Gastrocnemius medialis (tissue), 4 donors: ENCODE results near the gene NCAPG2.

Experiments
- POLR2A ChIP-seq, 2 donors: fragments of 450-650 bp; IDR thresholded peaks; one replicate each; pipeline ENCODE4 v1.6.1; 2017; ENCODE audit warnings: antibody characterized with exemption in 2 of 2, mild to moderate bottlenecking in 2 of 2, moderate library complexity in 2 of 2
- TF ChIP-seq, protein P1 (sequence below), 5 experiments: fragments of 450-650 bp in 3 of 5; fragments of 200-600 bp in 2 of 5; sonication (generic) in 2 of 5; IDR thresholded peaks in 4 of 5; conservative IDR thresholded peaks in 1 of 5; 1 replicate in 4 of 5; 2 replicates in 1 of 5; pipeline ENCODE4 v1.5.1; 2016 to 2019; ENCODE audit warnings: antibody characterized with exemption in 5 of 5, mild to moderate bottlenecking in 3 of 5, moderate library complexity in 3 of 5

DNA sequence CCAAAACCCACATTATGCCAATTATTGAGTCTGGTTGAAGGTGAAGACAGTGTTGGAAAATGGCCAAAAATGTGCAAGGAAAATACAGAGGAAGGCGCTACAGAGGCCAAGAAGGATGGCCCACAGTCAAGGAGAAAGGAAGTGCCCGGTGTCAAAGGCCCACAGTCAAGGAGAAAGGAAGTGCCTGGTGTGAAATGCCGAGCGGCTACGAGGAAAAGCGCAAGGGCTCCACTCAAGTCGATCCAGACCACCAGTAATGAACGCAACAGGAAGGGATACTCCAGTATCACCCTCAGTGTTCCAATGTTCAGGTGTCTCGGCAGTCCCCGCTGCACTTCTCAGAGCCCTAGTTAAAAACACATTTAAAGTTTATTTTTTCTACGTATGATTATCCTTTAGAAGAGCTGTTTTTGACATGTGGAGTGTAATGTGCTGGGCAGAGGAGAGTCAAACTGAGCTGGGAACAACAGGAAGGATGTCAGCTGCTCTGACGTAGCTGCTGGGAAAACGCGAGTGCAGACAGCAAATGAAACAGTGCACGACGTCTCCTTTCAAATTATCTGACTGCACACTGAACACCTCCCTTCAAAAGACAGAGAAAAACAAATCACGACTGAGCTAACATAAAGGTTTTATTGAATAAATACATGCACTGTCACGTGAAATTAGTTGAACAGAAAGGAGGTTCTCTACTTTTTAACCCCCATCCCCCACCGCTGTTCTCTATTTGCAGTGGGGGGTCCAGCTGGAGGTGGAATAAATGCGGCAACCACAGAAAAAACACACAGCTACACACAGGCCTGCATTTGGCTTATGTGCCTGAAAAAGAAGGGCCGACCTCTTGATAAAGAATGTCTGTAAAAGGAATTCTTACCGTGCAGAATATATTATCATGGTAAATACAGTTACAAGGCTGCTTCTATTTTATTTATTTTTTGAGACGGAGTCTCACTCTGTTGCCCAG is 26.1 kb upstream of the NCAPG2 start:
- TF ChIP-seq POLR2A (IDR thresholded peaks at IDR 0.05) = no peak
- TF ChIP-seq, protein P1, sequence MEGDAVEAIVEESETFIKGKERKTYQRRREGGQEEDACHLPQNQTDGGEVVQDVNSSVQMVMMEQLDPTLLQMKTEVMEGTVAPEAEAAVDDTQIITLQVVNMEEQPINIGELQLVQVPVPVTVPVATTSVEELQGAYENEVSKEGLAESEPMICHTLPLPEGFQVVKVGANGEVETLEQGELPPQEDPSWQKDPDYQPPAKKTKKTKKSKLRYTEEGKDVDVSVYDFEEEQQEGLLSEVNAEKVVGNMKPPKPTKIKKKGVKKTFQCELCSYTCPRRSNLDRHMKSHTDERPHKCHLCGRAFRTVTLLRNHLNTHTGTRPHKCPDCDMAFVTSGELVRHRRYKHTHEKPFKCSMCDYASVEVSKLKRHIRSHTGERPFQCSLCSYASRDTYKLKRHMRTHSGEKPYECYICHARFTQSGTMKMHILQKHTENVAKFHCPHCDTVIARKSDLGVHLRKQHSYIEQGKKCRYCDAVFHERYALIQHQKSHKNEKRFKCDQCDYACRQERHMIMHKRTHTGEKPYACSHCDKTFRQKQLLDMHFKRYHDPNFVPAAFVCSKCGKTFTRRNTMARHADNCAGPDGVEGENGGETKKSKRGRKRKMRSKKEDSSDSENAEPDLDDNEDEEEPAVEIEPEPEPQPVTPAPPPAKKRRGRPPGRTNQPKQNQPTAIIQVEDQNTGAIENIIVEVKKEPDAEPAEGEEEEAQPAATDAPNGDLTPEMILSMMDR (IDR thresholded peaks at IDR 0.05 in 4 of 5, conservative IDR thresholded peaks at IDR 0.05 in 1 of 5) = no peak
